Keratinocyte (primary cell): Measurements from ENCODE around the gene PTPRZ1. TPM values are rescaled to one million over a fixed set of nuclear protein-coding genes. Genes with fewer than 3 reads are reported as not detected.

ENCODE experiments used
- DNase-seq: peaks from one replicate; pipeline ENCODE4 v3.0.0-alpha.2; 2011; ENCODE audit warnings: low read depth, missing footprints, low spot score
- FAIRE-seq: peaks from 2 replicates; lab custom pipeline; 2011; peaks lifted over from hg19 to GRCh38; lab: Jason Lieb, UNC
- H2AFZ ChIP-seq: 2 replicates; pipeline ENCODE4 v1.6.0; 2012; ENCODE audit warnings: low read length, control low read depth, inconsistent platforms; ENCODE audit not compliant: control insufficient read depth
- H3K27ac ChIP-seq: 2 replicates; pipeline ENCODE4 v1.5.1; 2011; ENCODE audit warnings: low read length; ENCODE audit not compliant: control insufficient read depth, insufficient read depth
- H3K27me3 ChIP-seq: 3 replicates; pipeline ENCODE4 v1.6.0; 2011; ENCODE audit warnings: low read length; ENCODE audit not compliant: control insufficient read depth, insufficient read depth; ENCODE audit errors: extremely low read depth
- H3K36me3 ChIP-seq, 2 experiments: 2 replicates in 1 of 2; 3 replicates in 1 of 2; pipeline ENCODE4 v1.5.1; 2011; ENCODE audit warnings: low read length in 2 of 2, mild to moderate bottlenecking in 1 of 2; ENCODE audit not compliant: control insufficient read depth in 2 of 2, insufficient read depth in 2 of 2; ENCODE audit errors: extremely low read depth in 1 of 2
- H3K4me1 ChIP-seq: 3 replicates; pipeline ENCODE4 v1.5.1; 2011; ENCODE audit warnings: low read length; ENCODE audit not compliant: control insufficient read depth, insufficient read depth; ENCODE audit errors: extremely low read depth
- H3K4me2 ChIP-seq: 3 replicates; pipeline ENCODE4 v1.6.0; 2011; ENCODE audit warnings: low read depth, low read length; ENCODE audit not compliant: control insufficient read depth, insufficient read depth; ENCODE audit errors: extremely low read depth
- H3K4me3 ChIP-seq, 3 experiments: fragments of 200-600 bp in 1 of 3; sonication (generic) in 1 of 3; 2 replicates in 2 of 3; 3 replicates in 1 of 3; pipeline ENCODE4 v1.5.1; 2011 to 2016; ENCODE audit warnings: low read length in 3 of 3, mild to moderate bottlenecking in 3 of 3, control low read depth in 2 of 3, inconsistent platforms in 1 of 3, low read depth in 1 of 3, mixed read lengths in 1 of 3, mixed run types in 1 of 3, moderate library complexity in 1 of 3; ENCODE audit not compliant: control insufficient read depth in 2 of 3, insufficient read depth in 2 of 3; ENCODE audit errors: extremely low read depth in 1 of 3
- H3K79me2 ChIP-seq: 2 replicates; pipeline ENCODE4 v1.6.0; 2012; ENCODE audit warnings: low read length; ENCODE audit not compliant: control insufficient read depth, insufficient read depth
- H3K9ac ChIP-seq: 3 replicates; pipeline ENCODE4 v1.6.0; 2011; ENCODE audit warnings: low read length; ENCODE audit not compliant: control insufficient read depth, insufficient read depth; ENCODE audit errors: extremely low read depth
- H3K9me1 ChIP-seq: 3 replicates; pipeline ENCODE4 v1.6.0; 2011; ENCODE audit warnings: low read length; ENCODE audit not compliant: control insufficient read depth, insufficient read depth; ENCODE audit errors: extremely low read depth
- H3K9me3 ChIP-seq: 2 replicates; pipeline ENCODE4 v1.5.1; 2012; ENCODE audit warnings: low read depth, low read length; ENCODE audit not compliant: control insufficient read depth
- H4K20me1 ChIP-seq: 3 replicates; pipeline ENCODE4 v1.6.0; 2011; ENCODE audit warnings: low read length; ENCODE audit not compliant: control insufficient read depth, insufficient read depth; ENCODE audit errors: extremely low read depth
- EZH2 ChIP-seq: IDR thresholded peaks from one replicate; pipeline ENCODE4 v1.6.1; 2012; ENCODE audit warnings: inconsistent platforms, mild to moderate bottlenecking, low read length, moderate library complexity
- dilution Hi-C: fragments of 300-500 bp; cut with MboI; formaldehyde crosslinking; loops from one replicate; pipeline ENCODE4 v1.7.0; 2020; ENCODE audit warnings: low sequenced_read_pairs; ENCODE audit not compliant: extremely low pct_ligation_motif_present
- polyA plus RNA-seq, 5 experiments: library from polyadenylated mRNA; depleted of rRNA in 3 of 5; stranded (reverse) in 3 of 5; stranded (forward) in 1 of 5; unstranded in 1 of 5; fragments of >200 nt; gene quantifications; 1 replicate in 1 of 5; 2 replicates in 3 of 5; 3 replicates in 1 of 5; pipeline versions ENCODE4 v1.2.1 to v1.2.3, GENCODE V29; 2011 to 2012; ENCODE audit warnings: missing spikeins in 2 of 5, low read depth in 1 of 5, low replicate concordance in 1 of 5
- TF ChIP-seq, protein P1 (sequence below), 3 experiments: IDR thresholded peaks in 1 of 3; conservative IDR thresholded peaks in 1 of 3; optimal IDR thresholded peaks in 1 of 3; 2 replicates in 2 of 3; 3 replicates in 1 of 3; pipeline versions ENCODE3 to v1.5.1; 2011; ENCODE audit warnings: low read length in 3 of 3, mild to moderate bottlenecking in 3 of 3, moderate library complexity in 2 of 3, control low read depth in 1 of 3, inconsistent platforms in 1 of 3; ENCODE audit not compliant: insufficient read depth in 2 of 3; ENCODE audit errors: extremely low read depth in 1 of 3

Gene PTPRZ1
- polyA plus RNA-seq, 1 donor (not counting 4 experiments of a cell fraction or from before 2014, with no cell fraction given) = 58.3 TPM

DNA sequence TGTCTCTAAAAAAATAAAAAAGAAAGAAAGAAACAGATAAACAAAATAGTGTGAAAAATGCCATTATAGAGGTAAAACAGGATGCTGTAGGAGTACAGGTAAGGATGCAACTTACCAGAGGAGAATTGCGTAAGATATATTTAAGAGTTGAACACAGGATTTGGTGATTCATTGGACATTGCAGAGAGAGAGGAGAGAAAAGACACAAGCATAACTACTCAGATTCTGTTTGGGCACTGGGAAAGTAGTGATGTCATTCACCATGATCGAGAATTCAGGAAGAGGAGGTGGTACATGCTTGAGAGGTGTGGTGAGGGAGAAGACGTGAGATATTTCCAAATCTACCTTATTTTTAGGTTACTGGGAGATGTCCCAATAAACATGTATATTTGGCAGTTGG lies 173.4 kb downstream of the PTPRZ1 start:
- Histone ChIP-seq H3K9me1 (no peaks in the 10 kb centered on the region), H2AFZ (no peak overlapping the region), H3K4me1 (no peaks in the 10 kb centered on the region), H3K4me3 (no peak overlapping the region), H3K9ac (no peak overlapping the region), H3K9me3 (no peaks in the 10 kb centered on the region), H3K36me3 (peaks cover 3 to 4% of the 10 kb centered on the region in 2 experiments), H4K20me1 (no peaks in the 10 kb centered on the region), H3K79me2 (no peaks in the 10 kb centered on the region), H3K27me3 (no peaks in the 10 kb centered on the region), H3K27ac (no peak overlapping the region), H3K4me2 (no peak overlapping the region)
- DNase-seq (no peak), FAIRE-seq (no peak)
- dilution Hi-C loops = no loop called here
- TF ChIP-seq, protein P1, sequence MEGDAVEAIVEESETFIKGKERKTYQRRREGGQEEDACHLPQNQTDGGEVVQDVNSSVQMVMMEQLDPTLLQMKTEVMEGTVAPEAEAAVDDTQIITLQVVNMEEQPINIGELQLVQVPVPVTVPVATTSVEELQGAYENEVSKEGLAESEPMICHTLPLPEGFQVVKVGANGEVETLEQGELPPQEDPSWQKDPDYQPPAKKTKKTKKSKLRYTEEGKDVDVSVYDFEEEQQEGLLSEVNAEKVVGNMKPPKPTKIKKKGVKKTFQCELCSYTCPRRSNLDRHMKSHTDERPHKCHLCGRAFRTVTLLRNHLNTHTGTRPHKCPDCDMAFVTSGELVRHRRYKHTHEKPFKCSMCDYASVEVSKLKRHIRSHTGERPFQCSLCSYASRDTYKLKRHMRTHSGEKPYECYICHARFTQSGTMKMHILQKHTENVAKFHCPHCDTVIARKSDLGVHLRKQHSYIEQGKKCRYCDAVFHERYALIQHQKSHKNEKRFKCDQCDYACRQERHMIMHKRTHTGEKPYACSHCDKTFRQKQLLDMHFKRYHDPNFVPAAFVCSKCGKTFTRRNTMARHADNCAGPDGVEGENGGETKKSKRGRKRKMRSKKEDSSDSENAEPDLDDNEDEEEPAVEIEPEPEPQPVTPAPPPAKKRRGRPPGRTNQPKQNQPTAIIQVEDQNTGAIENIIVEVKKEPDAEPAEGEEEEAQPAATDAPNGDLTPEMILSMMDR (optimal IDR thresholded peaks at IDR 0.05 in 1 of 3, IDR thresholded peaks at IDR 0.05 in 1 of 3, conservative IDR thresholded peaks at IDR 0.05 in 1 of 3; ENCODE audit: extremely low read depth in 1 of 3, insufficient read depth in 2 of 3, low read length in 3 of 3) = no peak
- TF ChIP-seq EZH2 = no peak

- no peak for FAIRE-seq
Measured at GRCh38 chr7:122054393-122054792, 181.4 kb downstream of the PTPRZ1 start.

More at GRCh38 chr7:122054393-122054792, 181.4 kb downstream of the PTPRZ1 start:
- Histone ChIP-seq H3K9ac (no peak overlapping the region), H3K4me3 (no peak overlapping the region), H3K4me1 (no peaks in the 10 kb centered on the region), H3K9me1 (no peaks in the 10 kb centered on the region), H3K27me3 (no peaks in the 10 kb centered on the region), H3K79me2 (no peaks in the 10 kb centered on the region), H4K20me1 (no peaks in the 10 kb centered on the region), H3K27ac (no peak overlapping the region), H3K4me2 (no peak overlapping the region), H3K9me3 (no peaks in the 10 kb centered on the region), H2AFZ (no peak overlapping the region), H3K36me3 (peaks cover 0 to 5% of the 10 kb centered on the region in 2 experiments)
- DNase-seq = no peak
- TF ChIP-seq EZH2 = no peak
- TF ChIP-seq, protein P1 (optimal IDR thresholded peaks at IDR 0.05 in 1 of 3, IDR thresholded peaks at IDR 0.05 in 1 of 3, conservative IDR thresholded peaks at IDR 0.05 in 1 of 3; ENCODE audit: extremely low read depth in 1 of 3, insufficient read depth in 2 of 3, low read length in 3 of 3) = no peak
- dilution Hi-C loops = no loop called here
